Measurements from ENCODE around the gene ELL2.

GRCh38 chr5:95841914-95842812, 119.5 kb downstream of the ELL2 start:
- TF ChIP-seq CTCF (IDR thresholded peaks at IDR 0.05; ENCODE audit: low read length) (no peak), EZH2phosphoT487 (IDR thresholded peaks at IDR 0.05; ENCODE audit: low read length) (no peak), EZH2 (optimal IDR thresholded peaks at IDR 0.05; ENCODE audit: low read depth, low read length) (no peak)
